Measurements from ENCODE around the gene NDUFV2. TPM values are rescaled to one million over a fixed set of nuclear protein-coding genes. Genes with fewer than 3 reads are reported as not detected.
"Not testable (repeated sequence)": the region's sequence is repeated elsewhere in the genome, so short reads cannot be mapped to it uniquely, and the experiment has no call there.

NDUFV2 gene
- total RNA-seq, 4 donors from 2014 or later = 62.4 to 91.3 (median 74.6) TPM

DNA sequence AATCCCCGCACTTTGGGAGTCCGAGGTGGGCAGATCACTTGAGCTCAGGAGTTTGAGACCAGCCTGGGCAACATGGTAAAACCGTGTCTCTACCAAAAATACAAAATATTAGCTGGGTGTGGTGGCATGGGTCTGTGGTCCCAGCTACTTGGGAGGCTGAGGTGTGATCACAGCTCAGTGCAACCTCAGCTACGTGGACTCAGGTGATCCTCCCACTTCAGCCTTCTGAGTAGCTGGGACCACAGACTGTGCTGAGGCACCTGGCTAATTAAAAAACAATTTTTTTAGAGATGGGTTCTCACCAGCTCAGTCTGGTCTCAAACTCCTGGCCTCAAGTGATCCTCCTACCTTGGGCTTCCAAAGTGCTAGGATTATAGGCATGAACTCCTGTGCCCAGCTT is 57.5 kb downstream of the NDUFV2 start:
- Histone ChIP-seq H3K36me3 (peaks cover 0 to 14% (median 0%) of the 10 kb centered on the region in 3 donors), H3K9me3 (peaks cover 0 to 20% (median 3%) of the 10 kb centered on the region in 4 donors), H3K4me3 (no peak overlapping the region), H3K27ac (no peak overlapping the region), H3K4me1 (peaks cover 0 to 12% (median 0%) of the 10 kb centered on the region in 4 donors), H3K27me3 (no peaks in the 10 kb centered on the region)
- no peak for DNase-seq (ENCODE audit: low spot score in 2 of 2)
- 95 to 96% methylated on average over 4 of the region's 4 CpGs for WGBS, 2 donors
- TF ChIP-seq POLR2A (IDR thresholded peaks at IDR 0.05) (no peak), EP300 (IDR thresholded peaks at IDR 0.05) (no peak), CTCF (IDR thresholded peaks at IDR 0.05) (no peak)

- Histone ChIP-seq H3K4me1 (peaks cover 0 to 11% (median 0%) of the 10 kb centered on the region in 4 donors), H3K9me3 (peaks cover 0 to 20% (median 3%) of the 10 kb centered on the region in 4 donors), H3K36me3 (peaks cover 0 to 14% (median 0%) of the 10 kb centered on the region in 3 donors)
- H3K27me3 ChIP-seq; H3K4me3 ChIP-seq; H3K27ac ChIP-seq; DNase-seq (ENCODE audit: low spot score in 2 of 2): not testable (repeated sequence)
- WGBS, 2 donors = 97 to 99% methylated on average over 4 of the region's 4 CpGs
Measured at GRCh38 chr18:9162663-9163062, 60.2 kb downstream of the NDUFV2 start.

GRCh38 chr18:9164149-9164548 is 61.6 kb downstream of the NDUFV2 start:
- peaks cover 0 to 14% (median 0%) of the 10 kb centered on the region in 3 donors for H3K36me3 ChIP-seq
- H3K9me3 ChIP-seq = peaks cover 0 to 20% (median 3%) of the 10 kb centered on the region in 4 donors
- H3K27me3 ChIP-seq; H3K27ac ChIP-seq; DNase-seq (ENCODE audit: low spot score in 2 of 2); H3K4me1 ChIP-seq; H3K4me3 ChIP-seq: not testable (repeated sequence)

DNA sequence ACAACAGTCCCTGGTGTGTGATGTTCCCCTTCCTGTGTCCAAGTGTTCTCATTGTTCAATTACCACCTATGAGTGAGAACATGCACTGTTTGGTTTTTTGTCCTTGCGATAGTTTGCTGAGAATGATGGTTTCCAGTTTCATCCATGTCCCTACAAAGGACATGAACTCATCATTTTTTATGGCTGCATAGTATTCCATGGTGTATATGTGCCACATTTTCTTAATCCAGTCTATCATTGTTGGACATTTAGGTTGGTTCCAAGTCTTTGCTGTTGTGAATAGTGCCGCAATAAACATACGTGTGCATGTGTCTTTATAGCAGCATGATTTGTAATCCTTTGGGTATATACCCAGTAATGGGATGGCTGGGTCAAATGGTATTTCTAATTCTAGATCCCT is 63.4 kb downstream of the NDUFV2 start:
- DNase-seq (ENCODE audit: low spot score in 2 of 2); H3K4me3 ChIP-seq; H3K27me3 ChIP-seq; H3K27ac ChIP-seq; H3K4me1 ChIP-seq: not testable (repeated sequence)
- Histone ChIP-seq H3K9me3 (peaks cover 0 to 20% (median 3%) of the 10 kb centered on the region in 4 donors), H3K36me3 (peaks cover 0 to 14% (median 0%) of the 10 kb centered on the region in 3 donors)
- 97 to 100% methylated on average over 3 of the region's 3 CpGs for WGBS, 2 donors

- not testable (repeated sequence) for H3K4me3 ChIP-seq; H3K9me3 ChIP-seq; H3K27ac ChIP-seq; H3K36me3 ChIP-seq; H3K27me3 ChIP-seq; DNase-seq (ENCODE audit: low spot score in 2 of 2)
- 100% methylated on average over 3 of the region's 3 CpGs for WGBS, 2 donors
- H3K4me1 ChIP-seq = peaks cover 0 to 17% (median 7%) of the 10 kb centered on the region in 4 donors
Measured at GRCh38 chr18:9169515-9169914, 67.0 kb downstream of the NDUFV2 start.

- peaks cover 0 to 34% (median 8%) of the 10 kb centered on the region in 4 donors for H3K4me1 ChIP-seq
- not testable (repeated sequence) for H3K9me3 ChIP-seq; H3K4me3 ChIP-seq; H3K27ac ChIP-seq; H3K27me3 ChIP-seq; H3K36me3 ChIP-seq; DNase-seq (ENCODE audit: low spot score in 2 of 2)
- 80 to 90% methylated on average over 3 of the region's 3 CpGs for WGBS, 2 donors
Measured at GRCh38 chr18:9171919-9172318, 69.4 kb downstream of the NDUFV2 start.

DNA sequence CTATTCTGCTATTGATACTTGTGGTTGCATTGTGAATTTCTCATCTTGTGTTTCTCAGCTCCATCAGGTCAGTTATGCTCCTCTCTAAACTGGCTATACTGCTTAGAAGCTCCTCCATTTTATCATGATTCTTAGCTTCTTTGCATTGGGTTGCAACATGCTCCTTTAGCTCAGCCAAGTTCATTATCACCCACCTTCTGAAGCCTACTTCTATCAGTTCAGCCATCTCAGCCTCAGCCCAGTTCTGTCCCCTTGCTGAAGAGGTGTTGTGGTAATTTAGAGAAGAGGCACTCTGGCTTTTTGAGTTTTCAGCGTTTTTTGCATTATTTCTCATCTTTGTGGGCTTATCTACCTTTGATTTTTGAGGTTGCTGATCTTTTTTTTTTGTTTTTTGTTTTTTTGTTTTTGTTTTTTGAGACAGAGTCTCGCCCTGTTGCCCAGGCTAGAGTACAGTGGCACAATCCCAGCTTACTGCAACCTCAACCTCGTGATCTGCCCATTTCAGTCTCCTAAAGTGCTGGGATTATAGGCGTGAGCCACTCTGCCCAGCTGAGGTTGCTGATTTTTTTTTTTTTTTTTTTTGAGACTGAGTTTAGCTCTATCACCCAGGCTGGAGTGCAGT is 70.1 kb downstream of the NDUFV2 start:
- no peak for DNase-seq (ENCODE audit: low spot score in 2 of 2)
- WGBS, 2 donors = 90 to 91% methylated on average over 4 of the region's 4 CpGs
- Histone ChIP-seq H3K27me3 (no peaks in the 10 kb centered on the region), H3K27ac (no peak overlapping the region), H3K4me3 (no peak overlapping the region), H3K9me3 (no peaks in the 10 kb centered on the region), H3K36me3 (no peaks in the 10 kb centered on the region), H3K4me1 (peaks cover 0 to 41% (median 8%) of the 10 kb centered on the region in 4 donors)
- TF ChIP-seq EP300 (IDR thresholded peaks at IDR 0.05) = no peak
- TF ChIP-seq CTCF (IDR thresholded peaks at IDR 0.05) = no peak
- TF ChIP-seq POLR2A (IDR thresholded peaks at IDR 0.05) = no peak

- DNase-seq (ENCODE audit: low spot score in 2 of 2) = no peak
- Histone ChIP-seq H3K27ac (peak overlapping the region in 1 of 4 donors; percentile 32), H3K36me3 (no peaks in the 10 kb centered on the region), H3K4me3 (no peak overlapping the region), H3K9me3 (no peaks in the 10 kb centered on the region), H3K4me1 (peaks cover 0 to 47% (median 8%) of the 10 kb centered on the region in 4 donors), H3K27me3 (no peaks in the 10 kb centered on the region)
- no peak for TF ChIP-seq CTCF (IDR thresholded peaks at IDR 0.05)
- TF ChIP-seq POLR2A (IDR thresholded peaks at IDR 0.05) = no peak
- TF ChIP-seq EP300 (IDR thresholded peaks at IDR 0.05) = no peak
- WGBS, 2 donors = 78 to 81% methylated on average over 6 of the region's 6 CpGs
Measured at GRCh38 chr18:9173770-9174233, 71.3 kb downstream of the NDUFV2 start.

Data from tibial nerve (tissue), 4 donors.